IPS DF 6.9 (cell line): ENCODE measurements around the gene GHRL.

Experiments used
- DNase-seq: peaks from one replicate; pipeline ENCODE4 v3.0.0-alpha.2; 2013; ENCODE audit warnings: low read depth, low spot score
- H3K27ac ChIP-seq: one replicate; pipeline ENCODE4 v1.5.1; 2013; ENCODE audit warnings: low read length, control low read depth
- H3K27me3 ChIP-seq: 2 replicates; pipeline ENCODE4 v1.6.1; 2013; ENCODE audit warnings: mild to moderate bottlenecking, low read length; ENCODE audit not compliant: control insufficient read depth, insufficient read depth
- H3K36me3 ChIP-seq: 2 replicates; pipeline ENCODE4 v1.6.1; 2013; ENCODE audit warnings: low read length; ENCODE audit not compliant: control insufficient read depth, insufficient read depth
- H3K4me1 ChIP-seq: 2 replicates; pipeline ENCODE4 v1.6.1; 2013; ENCODE audit warnings: low read length; ENCODE audit not compliant: control insufficient read depth, insufficient read depth
- H3K4me3 ChIP-seq: 2 replicates; pipeline ENCODE4 v1.5.1; 2013; ENCODE audit warnings: mild to moderate bottlenecking, low read length
- H3K9me3 ChIP-seq: 2 replicates; pipeline ENCODE4 v1.6.1; 2013; ENCODE audit warnings: low read length, inconsistent platforms; ENCODE audit not compliant: control insufficient read depth, insufficient read depth
- WGBS: extraction: QIAGEN DNeasy Blood & Tissue Kit; methylation state at CpG from one replicate; pipeline ENCODE4 v1.1.7; 2013; ENCODE audit warnings: mixed read lengths, missing lambda C conversion rate; ENCODE audit not compliant: insufficient read length, insufficient coverage; 5-methylcytosine and 5-hydroxymethylcytosine counted together

Gene GHRL

DNA sequence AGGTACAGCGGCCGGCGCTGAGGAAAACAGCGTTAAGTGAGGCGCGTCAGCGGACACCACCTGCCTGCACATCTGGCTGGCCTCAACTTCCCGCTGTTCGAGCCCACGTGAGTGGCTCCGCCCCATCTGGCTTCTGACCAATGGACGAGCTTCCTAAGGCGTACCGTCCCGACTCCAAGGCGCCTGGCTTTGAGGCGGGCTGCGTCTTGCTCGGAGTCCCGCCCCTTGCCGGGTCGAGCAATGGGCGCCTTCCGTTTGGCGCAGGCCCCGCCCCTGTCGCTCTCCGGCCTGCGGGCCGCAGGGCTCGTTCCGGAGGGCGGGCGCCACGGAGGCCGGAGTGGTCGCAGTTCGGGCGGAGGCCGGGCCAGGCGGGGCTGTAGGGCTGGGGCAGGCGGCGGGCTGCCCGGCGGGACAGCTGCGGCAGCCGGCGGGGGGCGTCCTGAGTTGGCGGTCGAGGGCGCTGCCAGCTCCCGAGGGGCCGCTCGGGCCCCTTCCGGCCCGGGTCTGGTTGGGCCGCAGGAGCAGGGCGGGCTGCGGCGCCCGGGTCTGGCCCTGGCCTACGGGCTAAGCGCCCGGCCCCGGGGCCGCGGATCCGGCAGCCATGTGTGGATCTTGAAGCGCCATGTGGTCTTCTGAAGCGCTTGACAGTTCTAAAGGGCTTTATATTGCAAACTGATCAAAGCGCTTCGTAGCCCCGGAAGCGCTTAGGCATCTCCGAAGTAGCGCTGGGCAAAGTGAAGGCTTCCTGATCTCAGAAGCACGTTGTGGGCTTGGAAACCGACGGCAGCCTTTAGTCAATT is 44.4 kb downstream of the GHRL start, which contains the start of gene TATDN2:
TSS of gene TATDN2 (plus strand) at position 276 of the 800 bp plus-strand sequence. CDS start 742 bp downstream, outside the sequence.
- H3K27me3 ChIP-seq: no peaks in the 10 kb centered on the region
- no peaks in the 10 kb centered on the region for H3K9me3 ChIP-seq
- H3K4me1 ChIP-seq: 0 out of 2 replicates have a peak, but pooled peaks cover 1% of the 10 kb centered on the region
- peak within 1 kb of the TSS; percentile 38; the same call in 1 of the 2 replicates for H3K4me3 ChIP-seq
- DNase-seq: peak; percentile 97
- WGBS: no CpG with 5 or more reads among the region's 80 CpGs
- H3K27ac ChIP-seq: no peak within 1 kb of the TSS
- no peaks in the 10 kb centered on the region for H3K36me3 ChIP-seq

GRCh38 chr3:10247679-10248183 is 45.0 kb downstream of the GHRL start:
- no peak overlapping the region for H3K27ac ChIP-seq
- H3K4me3 ChIP-seq: no peak overlapping the region
- H3K9me3 ChIP-seq: no peaks in the 10 kb centered on the region
- WGBS: no CpG with 5 or more reads among the region's 14 CpGs
- 0 out of 2 replicates have a peak, but pooled peaks cover 1% of the 10 kb centered on the region for H3K4me1 ChIP-seq
- H3K27me3 ChIP-seq: no peaks in the 10 kb centered on the region
- H3K36me3 ChIP-seq: no peaks in the 10 kb centered on the region
- no peak for DNase-seq

- Histone ChIP-seq H3K9me3 (no peaks in the 10 kb centered on the region), H3K4me1 (0 out of 2 replicates have a peak, but pooled peaks cover 1% of the 10 kb centered on the region), H3K27me3 (no peaks in the 10 kb centered on the region), H3K36me3 (no peaks in the 10 kb centered on the region), H3K4me3 (no peak overlapping the region), H3K27ac (no peak overlapping the region)
- no CpG with 5 or more reads among the region's 6 CpGs for WGBS
- DNase-seq: no peak
Measured at GRCh38 chr3:10245081-10245712, 47.5 kb downstream of the GHRL start.

DNA sequence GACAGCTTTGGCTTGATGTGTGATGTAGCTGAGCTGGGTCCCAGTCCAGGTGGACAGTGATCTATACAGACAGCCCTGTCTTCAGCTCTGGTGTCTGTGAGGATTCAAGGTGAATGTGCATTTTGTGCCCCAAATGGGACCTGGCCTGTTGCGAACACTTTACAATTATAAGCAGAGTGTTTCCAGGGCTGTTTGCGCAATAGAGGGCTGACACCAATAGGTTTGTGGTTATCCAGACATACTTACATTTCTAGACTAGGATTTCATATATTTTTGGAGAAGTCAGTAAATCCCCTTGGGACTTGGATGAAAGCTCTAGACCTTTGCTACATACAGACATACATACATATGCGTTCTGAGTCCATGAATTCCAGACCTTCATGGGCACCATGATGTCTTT is 48.7 kb downstream of the GHRL start:
- H3K4me3 ChIP-seq: no peak overlapping the region
- no CpG with 5 or more reads among the region's 3 CpGs for WGBS
- no peak overlapping the region for H3K27ac ChIP-seq

GRCh38 chr3:10242182-10243065 is 50.3 kb downstream of the GHRL start:
- H3K36me3 ChIP-seq: no peaks in the 10 kb centered on the region
- H3K27ac ChIP-seq: no peak overlapping the region
- peaks cover 1% of the 10 kb centered on the region; the same call in 1 of the 2 replicates for H3K4me1 ChIP-seq
- no peaks in the 10 kb centered on the region for H3K27me3 ChIP-seq
- H3K9me3 ChIP-seq: no peaks in the 10 kb centered on the region
- DNase-seq: no peak
- no CpG with 5 or more reads among the region's 7 CpGs for WGBS
- H3K4me3 ChIP-seq: no peak overlapping the region

More for the DNA sequence above, 48.7 kb downstream of the GHRL start:
- Histone ChIP-seq H3K4me1 (0 out of 2 replicates have a peak, but pooled peaks cover 1% of the 10 kb centered on the region), H3K27me3 (no peaks in the 10 kb centered on the region), H3K36me3 (no peaks in the 10 kb centered on the region), H3K9me3 (no peaks in the 10 kb centered on the region)
- no peak for DNase-seq

- DNase-seq: no peak
- no peaks in the 10 kb centered on the region for H3K9me3 ChIP-seq
- H3K27ac ChIP-seq: no peak overlapping the region
- H3K27me3 ChIP-seq: no peaks in the 10 kb centered on the region
- no CpG with 5 or more reads among the region's 6 CpGs for WGBS
- no peak overlapping the region for H3K4me3 ChIP-seq
- H3K36me3 ChIP-seq: no peaks in the 10 kb centered on the region
- H3K4me1 ChIP-seq: peaks cover 1% of the 10 kb centered on the region; the same call in 1 of the 2 replicates
Measured at GRCh38 chr3:10240799-10241198, 51.9 kb downstream of the GHRL start.

DNA sequence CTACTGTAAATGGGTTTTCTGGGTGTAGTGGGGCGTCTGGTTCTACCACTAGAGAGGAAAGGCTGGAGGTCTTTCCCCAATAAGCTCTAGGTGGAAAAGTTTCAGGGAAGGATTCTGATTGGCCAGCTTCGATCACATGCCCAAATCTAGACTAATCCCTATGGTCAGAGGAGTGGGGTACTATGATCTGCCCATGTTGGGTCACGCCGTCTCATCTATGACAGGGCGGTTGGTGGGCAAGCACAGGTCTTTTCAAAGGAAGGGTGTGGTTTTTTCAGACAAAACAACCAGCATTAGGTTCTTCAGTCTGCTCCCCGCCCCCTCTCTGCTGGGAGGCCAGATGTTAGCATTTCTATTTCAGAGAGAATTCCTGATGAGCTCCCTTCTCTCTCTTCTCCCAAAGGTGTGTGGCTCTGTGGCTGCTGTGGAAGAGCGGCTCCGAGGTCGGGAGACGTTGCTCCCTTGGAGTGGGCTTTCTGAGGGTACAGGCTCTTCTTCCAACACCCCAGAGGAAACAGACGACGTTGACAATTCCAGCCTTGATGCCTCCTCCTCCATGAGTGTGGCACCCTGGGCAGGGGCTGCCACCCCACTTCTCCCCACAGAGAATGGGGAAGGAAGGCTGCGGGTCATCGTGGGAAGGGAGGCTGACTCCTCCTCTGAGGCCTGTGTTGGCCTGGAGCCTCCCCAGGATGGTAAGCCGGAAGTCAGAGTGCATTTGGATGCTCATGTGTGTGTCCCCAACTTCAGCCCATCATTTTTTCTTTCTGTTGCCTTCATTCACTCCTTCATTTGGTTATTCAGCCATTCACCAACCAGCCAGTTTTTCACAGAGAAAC is 54.2 kb downstream of the GHRL start:
- H3K27me3 ChIP-seq: no peaks in the 10 kb centered on the region
- DNase-seq: no peak
- no CpG with 5 or more reads among the region's 15 CpGs for WGBS

More for the DNA sequence above, 54.2 kb downstream of the GHRL start:
- Histone ChIP-seq H3K4me1 (peaks cover 3% of the 10 kb centered on the region; the same call in 1 of the 2 replicates), H3K4me3 (no peak overlapping the region), H3K9me3 (no peaks in the 10 kb centered on the region), H3K36me3 (no peaks in the 10 kb centered on the region), H3K27ac (no peak overlapping the region)
